CD4-positive, alpha-beta T cell (primary cell): ENCODE measurements around the gene MBNL1. TPM values are rescaled to one million over a fixed set of nuclear protein-coding genes. Genes with fewer than 3 reads are reported as not detected.

Source experiments
- ATAC-seq: fragments of 200-7000 bp; cut with Tn5 transposase; one replicate; pipeline ENCODE4 v1.10.0; 2022; ENCODE audit warnings: mild to moderate bottlenecking; ENCODE audit not compliant: poor library complexity
- CTCF ChIA-PET: fragments of 350-600 bp; sonication (Branson Sonifier 250); formaldehyde crosslinking; loops from one replicate; lab custom pipeline; 2021; ENCODE audit warnings: antibody characterized with exemption, inconsistent platforms; lab: Charles Lee
- POLR2A ChIA-PET: fragments of 350-600 bp; sonication (Branson Sonifier 250); formaldehyde crosslinking; loops from one replicate; lab custom pipeline; 2021; ENCODE audit warnings: antibody characterized with exemption, inconsistent platforms; lab: Charles Lee
- DNase-seq, 14 experiments: peaks; one replicate each; pipeline ENCODE4 v3.0.0-alpha.2; 2013 to 2020; ENCODE audit warnings: mixed read lengths in 2 of 14
- H3K27ac ChIP-seq, 2 donors: one replicate each; pipeline versions ENCODE4 v1.5.1 to v1.7.0; 2013; ENCODE audit warnings: low read length in 2 of 2, low read depth in 1 of 2, mild to moderate bottlenecking in 1 of 2
- H3K27me3 ChIP-seq, 2 experiments: 1 replicate in 1 of 2; 2 replicates in 1 of 2; pipeline versions ENCODE4 v1.6.1 to v1.7.0; 2013; ENCODE audit warnings: low read length in 2 of 2, control low read depth in 1 of 2, mild to moderate bottlenecking in 1 of 2, moderate library complexity in 1 of 2; ENCODE audit not compliant: insufficient read depth in 2 of 2, control insufficient read depth in 1 of 2
- H3K36me3 ChIP-seq: one replicate; pipeline ENCODE4 v1.6.1; 2013; ENCODE audit warnings: low read length, control low read depth; ENCODE audit not compliant: insufficient read depth
- H3K4me1 ChIP-seq: one replicate; pipeline ENCODE4 v1.6.1; 2013; ENCODE audit warnings: low read length, control low read depth; ENCODE audit not compliant: insufficient read depth
- H3K4me3 ChIP-seq: one replicate; pipeline ENCODE4 v1.5.1; 2013; ENCODE audit warnings: mild to moderate bottlenecking, low read length, moderate library complexity
- H3K9me3 ChIP-seq, 2 experiments: 1 replicate in 1 of 2; 2 replicates in 1 of 2; pipeline versions ENCODE4 v1.6.1 to v1.7.0; 2013; ENCODE audit warnings: low read length in 2 of 2, mild to moderate bottlenecking in 2 of 2, control low read depth in 1 of 2, moderate library complexity in 1 of 2; ENCODE audit not compliant: control insufficient read depth in 1 of 2, insufficient read depth in 1 of 2
- H3K27ac Mint-ChIP-seq: one replicate; pipeline ENCODE4 v1.8.0; 2020; ENCODE audit warnings: mixed read lengths
- H3K27me3 Mint-ChIP-seq: one replicate; pipeline ENCODE4 v1.8.0; 2021; ENCODE audit warnings: mixed read lengths
- H3K36me3 Mint-ChIP-seq: one replicate; pipeline ENCODE4 v1.8.0; 2021; ENCODE audit warnings: low read depth, mixed read lengths
- H3K4me1 Mint-ChIP-seq: one replicate; pipeline ENCODE4 v1.8.0; 2021; ENCODE audit warnings: low read depth, mixed read lengths
- H3K4me3 Mint-ChIP-seq: one replicate; pipeline ENCODE4 v1.8.0; 2020; ENCODE audit warnings: mild to moderate bottlenecking, mixed read lengths
- H3K9me3 Mint-ChIP-seq: one replicate; pipeline ENCODE4 v1.8.0; 2020; ENCODE audit warnings: mixed read lengths
- intact Hi-C, 2 experiments: fragments of 100-400 bp; cut with DNase I in 1 of 2; cut with micrococcal nuclease in 1 of 2; formaldehyde crosslinking; loops; one replicate each; pipeline versions ENCODE4 v1.15.1 to v1.9.0; 2023 to 2025; cut with DNase I, micrococcal nuclease
- total RNA-seq, 174 experiments: library from RNA in 2 of 174; stranded (reverse) in 2 of 174; gene quantifications; one replicate each; pipeline ENCODE4 v1.2.3 and lab custom pipeline; 2021 to 2026
- TF ChIP-seq, protein P1 (sequence below): fragments of 200-600 bp; IDR thresholded peaks from one replicate; pipeline ENCODE4 v1.8.0; 2022; ENCODE audit warnings: antibody characterized with exemption, mild to moderate bottlenecking

The MBNL1 gene
- total RNA-seq, 2 experiments from 2014 or later = 551 to 561 TPM

DNA sequence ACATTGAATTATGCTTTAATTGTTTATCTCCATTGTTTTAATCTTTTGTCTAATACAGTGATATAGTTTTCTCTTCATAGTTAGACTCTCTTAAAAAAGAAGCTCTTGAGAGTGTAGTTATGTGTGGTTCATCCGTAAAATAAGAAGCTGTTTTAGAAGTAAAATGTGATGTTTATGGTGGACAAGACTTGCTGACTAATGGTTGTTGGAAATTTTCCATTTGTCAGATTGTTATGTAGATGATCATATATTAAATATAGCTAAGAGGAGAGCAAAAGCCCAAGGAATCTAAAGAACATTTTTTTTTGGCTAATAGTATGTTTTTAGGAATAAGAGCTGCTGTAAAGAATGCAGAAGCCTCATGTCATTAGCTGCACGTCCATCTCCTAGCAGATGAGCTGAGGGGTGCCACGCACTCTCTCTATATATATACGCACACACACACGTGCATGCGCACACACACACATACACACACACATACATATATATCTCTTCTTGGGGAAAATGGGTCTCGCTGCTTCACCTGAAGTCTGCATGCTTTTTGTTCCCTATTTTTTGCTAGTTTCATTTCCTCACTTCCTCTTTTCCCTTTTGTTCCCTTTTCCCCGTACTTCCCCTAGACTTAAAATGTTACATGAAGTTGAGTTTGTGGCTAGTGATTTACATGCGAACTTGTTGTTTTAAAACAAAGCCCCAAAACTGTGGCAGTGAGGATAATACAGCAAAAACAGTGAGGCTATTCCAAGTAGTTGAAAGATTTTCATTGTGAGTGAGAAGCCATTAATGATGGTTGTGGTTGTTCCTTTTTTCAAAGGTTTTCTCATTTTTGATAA lies 107.8 kb downstream of the MBNL1 start:
- Mint-ChIP-seq H3K27me3 (no peaks in the 10 kb centered on the region), H3K4me3 (peak overlapping the region; percentile 36), H3K36me3 (peaks cover 80% of the 10 kb centered on the region), H3K4me1 (peaks cover 95% of the 10 kb centered on the region), H3K27ac (peak overlapping the region; percentile 84), H3K9me3 (peaks cover 4% of the 10 kb centered on the region)
- H3K4me1 ChIP-seq = peaks cover 41% of the 10 kb centered on the region
- H3K4me3 ChIP-seq = no peak overlapping the region
- DNase-seq = peak in 3 of 14 experiments; percentile 28 to 65 (median 53)
- CTCF ChIA-PET = no interaction called here
- H3K27ac ChIP-seq = no peak overlapping the region
- no peaks in the 10 kb centered on the region for H3K27me3 ChIP-seq
- H3K9me3 ChIP-seq = peaks cover 0 to 7% of the 10 kb centered on the region in 2 experiments
- peaks cover 46% of the 10 kb centered on the region for H3K36me3 ChIP-seq
- POLR2A ChIA-PET = interaction anchor here (0.9 to 1.1 kb wide), 2 partner anchors 13 to 108 kb away, joined by 3 read pairs; partner anchors contain the start of gene MBNL1
- TF ChIP-seq, protein P1, sequence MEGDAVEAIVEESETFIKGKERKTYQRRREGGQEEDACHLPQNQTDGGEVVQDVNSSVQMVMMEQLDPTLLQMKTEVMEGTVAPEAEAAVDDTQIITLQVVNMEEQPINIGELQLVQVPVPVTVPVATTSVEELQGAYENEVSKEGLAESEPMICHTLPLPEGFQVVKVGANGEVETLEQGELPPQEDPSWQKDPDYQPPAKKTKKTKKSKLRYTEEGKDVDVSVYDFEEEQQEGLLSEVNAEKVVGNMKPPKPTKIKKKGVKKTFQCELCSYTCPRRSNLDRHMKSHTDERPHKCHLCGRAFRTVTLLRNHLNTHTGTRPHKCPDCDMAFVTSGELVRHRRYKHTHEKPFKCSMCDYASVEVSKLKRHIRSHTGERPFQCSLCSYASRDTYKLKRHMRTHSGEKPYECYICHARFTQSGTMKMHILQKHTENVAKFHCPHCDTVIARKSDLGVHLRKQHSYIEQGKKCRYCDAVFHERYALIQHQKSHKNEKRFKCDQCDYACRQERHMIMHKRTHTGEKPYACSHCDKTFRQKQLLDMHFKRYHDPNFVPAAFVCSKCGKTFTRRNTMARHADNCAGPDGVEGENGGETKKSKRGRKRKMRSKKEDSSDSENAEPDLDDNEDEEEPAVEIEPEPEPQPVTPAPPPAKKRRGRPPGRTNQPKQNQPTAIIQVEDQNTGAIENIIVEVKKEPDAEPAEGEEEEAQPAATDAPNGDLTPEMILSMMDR = no peak
- no peak for ATAC-seq
- intact Hi-C loops = no loop called here

DNA sequence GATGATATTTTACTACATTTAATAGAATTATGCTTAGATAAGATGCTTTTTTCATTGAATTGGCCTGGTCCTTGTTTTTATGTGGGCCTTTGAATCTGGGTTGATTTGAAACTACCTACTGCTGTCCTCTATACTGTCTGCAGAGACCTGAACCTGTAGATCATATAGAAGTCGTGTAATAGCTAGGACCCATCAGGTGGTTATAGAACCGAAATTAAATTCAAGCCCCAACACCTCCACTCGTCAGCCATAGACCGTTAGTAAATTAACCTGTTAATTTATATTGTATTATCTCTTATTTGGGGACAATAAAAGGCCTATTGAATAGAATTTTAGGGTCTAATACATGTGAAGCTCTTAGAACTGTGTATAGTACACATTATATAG lies 108.4 kb downstream of the MBNL1 start:
- CTCF ChIA-PET = interaction anchor here (0.6 kb wide), 1 partner anchor 10 kb away, joined by 3 read pairs; no protein-coding TSS in a partner anchor
- Mint-ChIP-seq H3K4me3 (peak overlapping the region; percentile 52), H3K9me3 (no peaks in the 10 kb centered on the region), H3K36me3 (peaks cover 75% of the 10 kb centered on the region), H3K27ac (peak overlapping the region; percentile 84), H3K4me1 (peaks cover 95% of the 10 kb centered on the region), H3K27me3 (no peaks in the 10 kb centered on the region)
- TF ChIP-seq, protein P1 = no peak
- peaks cover 0 to 7% of the 10 kb centered on the region in 2 experiments for H3K9me3 ChIP-seq
- POLR2A ChIA-PET = no interaction called here
- intact Hi-C loops = no loop called here
- H3K36me3 ChIP-seq = peaks cover 47% of the 10 kb centered on the region
- no peak overlapping the region for H3K27ac ChIP-seq
- no peaks in the 10 kb centered on the region for H3K27me3 ChIP-seq
- DNase-seq (no peak), ATAC-seq (no peak)
- H3K4me1 ChIP-seq = peaks cover 38% of the 10 kb centered on the region
- H3K4me3 ChIP-seq = no peak overlapping the region

DNA sequence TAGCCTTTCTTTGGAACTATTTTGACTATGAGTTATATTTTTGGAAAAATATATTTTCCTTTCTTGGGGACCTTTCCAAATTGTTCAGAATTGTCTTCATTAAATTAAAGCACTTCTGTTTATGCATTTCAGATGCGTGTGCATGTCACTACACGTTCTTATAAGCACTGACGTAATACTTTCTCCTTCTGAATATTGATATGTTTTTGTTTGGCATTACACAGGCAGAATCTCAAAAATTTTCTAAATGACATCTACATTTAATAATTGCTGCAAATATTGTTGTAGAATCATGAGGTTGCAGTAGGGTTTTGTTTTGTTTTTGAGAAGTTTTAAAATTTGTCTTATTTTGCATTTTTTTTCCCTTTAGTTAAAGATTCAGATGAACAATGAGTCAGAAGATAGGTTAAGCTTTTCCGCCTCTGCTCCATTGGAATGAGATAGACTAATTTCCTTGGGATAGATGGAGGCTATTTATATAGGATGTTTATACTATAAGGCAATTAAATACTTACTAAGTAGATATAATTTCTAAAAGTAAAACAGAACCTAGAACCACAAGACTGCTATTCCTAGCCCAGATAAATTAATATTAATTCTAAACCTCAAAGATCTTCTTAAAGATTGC lies 110.8 kb downstream of the MBNL1 start:
- H3K4me1 Mint-ChIP-seq = peaks cover 98% of the 10 kb centered on the region
- no peak for ATAC-seq
- ChIA-PET POLR2A (no interaction called here), CTCF (interaction anchor here (0.8 kb wide), 1 partner anchor 308 kb away, joined by 3 read pairs; no protein-coding TSS in a partner anchor)
- H3K4me3 ChIP-seq = no peak overlapping the region
- peak overlapping the region; percentile 87 for H3K27ac Mint-ChIP-seq
- H3K27me3 ChIP-seq = no peaks in the 10 kb centered on the region
- peaks cover 74% of the 10 kb centered on the region for H3K36me3 Mint-ChIP-seq
- H3K27me3 Mint-ChIP-seq = no peaks in the 10 kb centered on the region
- no peak overlapping the region for H3K27ac ChIP-seq
- H3K9me3 ChIP-seq = no peaks in the 10 kb centered on the region
- DNase-seq = no peak
- no peaks in the 10 kb centered on the region for H3K9me3 Mint-ChIP-seq
- peaks cover 32% of the 10 kb centered on the region for H3K36me3 ChIP-seq
- peaks cover 24% of the 10 kb centered on the region for H3K4me1 ChIP-seq
- peak overlapping the region; percentile 49 for H3K4me3 Mint-ChIP-seq
- TF ChIP-seq, protein P1 = no peak
- intact Hi-C loops = loop anchor here (5.0 to 10.0 kb wide), 2 partner anchors 32 to 105 kb away; no protein-coding TSS in a partner anchor
